Fibroblast of lung (primary cell): ENCODE data around the gene LIN28A. TPM values are rescaled to one million over a fixed set of nuclear protein-coding genes. Genes with fewer than 3 reads are reported as not detected.

ENCODE experiments used
- DNase-seq, 2 donors: peaks; one replicate each; pipeline versions ENCODE4 v3.0.0 to v3.0.0-alpha.2; 2010; ENCODE audit warnings: low read depth in 2 of 2
- H2AFZ ChIP-seq: 2 replicates; pipeline ENCODE4 v1.5.1; 2012; ENCODE audit warnings: low read length, control low read depth, inconsistent platforms
- H3K27ac ChIP-seq: 2 replicates; pipeline ENCODE4 v1.5.1; 2011; ENCODE audit warnings: low read length, control low read depth; ENCODE audit not compliant: insufficient read depth
- H3K27me3 ChIP-seq: 2 replicates; pipeline ENCODE4 v1.5.1; 2011; ENCODE audit warnings: mild to moderate bottlenecking, low read length; ENCODE audit not compliant: control insufficient read depth, insufficient read depth
- H3K36me3 ChIP-seq: 2 replicates; pipeline ENCODE4 v1.5.1; 2011; ENCODE audit warnings: low read length; ENCODE audit not compliant: control insufficient read depth, insufficient read depth
- H3K4me1 ChIP-seq: 2 replicates; pipeline ENCODE4 v1.5.1; 2011; ENCODE audit warnings: low read length; ENCODE audit not compliant: control insufficient read depth, insufficient read depth; ENCODE audit errors: extremely low read depth
- H3K4me2 ChIP-seq: 2 replicates; pipeline ENCODE4 v1.5.1; 2011; ENCODE audit warnings: low read length, control low read depth; ENCODE audit not compliant: insufficient read depth; ENCODE audit errors: extremely low read depth
- H3K4me3 ChIP-seq, 4 experiments: fragments of 200-600 bp in 1 of 4; sonication (generic) in 1 of 4; replicated peaks in 1 of 4; 2 replicates each; pipeline ENCODE4 v1.5.1; 2011 to 2016; ENCODE audit warnings: low read length in 4 of 4, low read depth in 3 of 4, mild to moderate bottlenecking in 3 of 4, control low read depth in 2 of 4, inconsistent platforms in 1 of 4, mixed read lengths in 1 of 4; ENCODE audit not compliant: insufficient read depth in 1 of 4; ENCODE audit errors: control extremely low read depth in 1 of 4
- H3K79me2 ChIP-seq: 2 replicates; pipeline ENCODE4 v1.5.1; 2012; ENCODE audit warnings: mild to moderate bottlenecking, low read length, inconsistent platforms; ENCODE audit not compliant: control insufficient read depth, insufficient read depth
- H3K9ac ChIP-seq: 2 replicates; pipeline ENCODE4 v1.5.1; 2011; ENCODE audit warnings: mild to moderate bottlenecking, low read length, control low read depth; ENCODE audit not compliant: insufficient read depth
- H3K9me3 ChIP-seq: 2 replicates; pipeline ENCODE4 v1.5.1; 2012; ENCODE audit warnings: low read depth, low read length; ENCODE audit not compliant: control insufficient read depth, insufficient read depth
- H4K20me1 ChIP-seq: 2 replicates; pipeline ENCODE4 v1.5.1; 2011; ENCODE audit warnings: low read length; ENCODE audit not compliant: control insufficient read depth, insufficient read depth; ENCODE audit errors: extremely low read depth
- EZH2 ChIP-seq: IDR thresholded peaks from 2 replicates; pipeline ENCODE4 v1.5.1; 2012; ENCODE audit warnings: low read length, control low read depth, mild to moderate bottlenecking; ENCODE audit errors: missing control alignments
- polyA plus RNA-seq, 2 donors: library from polyadenylated mRNA; depleted of rRNA in 1 of 2; stranded (reverse) in 1 of 2; unstranded in 1 of 2; fragments of >200 nt; gene quantifications; 2 replicates each; pipeline ENCODE4 v1.2.1, GENCODE V29; 2011 to 2012; ENCODE audit warnings: missing spikeins in 1 of 2
- total RNA-seq: library from RNA; depleted of rRNA; stranded (reverse); fragments of >200 nt; gene quantifications from 2 replicates; pipeline ENCODE4 v1.2.1, GENCODE V29; 2014
- TF ChIP-seq, protein P1 (sequence below), 2 donors: IDR thresholded peaks in 1 of 2; conservative IDR thresholded peaks in 1 of 2; 1 replicate in 1 of 2; 2 replicates in 1 of 2; pipeline ENCODE4 v1.5.1; 2011 to 2012; ENCODE audit warnings: low read length in 2 of 2, control low read depth in 1 of 2, inconsistent platforms in 1 of 2, low read depth in 1 of 2, mild to moderate bottlenecking in 1 of 2

The LIN28A gene
- total and polyA plus RNA-seq, 2 donors (not counting 1 experiment from before 2014, with no cell fraction given), result 0.09 TPM; not detected in 1

DNA sequence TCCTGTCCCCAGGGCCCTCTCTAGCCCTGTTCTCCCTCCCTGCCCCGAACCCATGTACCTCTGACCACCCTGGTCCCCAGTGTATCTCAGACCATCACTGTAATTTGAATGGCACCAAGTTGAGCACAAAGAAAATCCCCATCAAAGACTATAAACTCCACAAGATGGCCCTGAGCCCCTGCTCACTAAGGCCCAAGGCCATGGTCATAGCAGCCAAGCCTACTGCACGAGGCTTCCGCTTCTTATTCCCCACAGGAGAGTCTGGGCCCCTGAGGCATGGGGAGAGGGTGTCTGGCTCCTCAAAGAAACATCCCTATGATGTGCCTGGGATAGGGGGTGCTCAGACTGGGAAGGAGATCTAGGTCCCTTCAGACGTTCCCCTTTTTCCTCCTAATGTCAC, 42.6 kb upstream of the LIN28A start:
- TF ChIP-seq EZH2, result no peak
- TF ChIP-seq, protein P1, sequence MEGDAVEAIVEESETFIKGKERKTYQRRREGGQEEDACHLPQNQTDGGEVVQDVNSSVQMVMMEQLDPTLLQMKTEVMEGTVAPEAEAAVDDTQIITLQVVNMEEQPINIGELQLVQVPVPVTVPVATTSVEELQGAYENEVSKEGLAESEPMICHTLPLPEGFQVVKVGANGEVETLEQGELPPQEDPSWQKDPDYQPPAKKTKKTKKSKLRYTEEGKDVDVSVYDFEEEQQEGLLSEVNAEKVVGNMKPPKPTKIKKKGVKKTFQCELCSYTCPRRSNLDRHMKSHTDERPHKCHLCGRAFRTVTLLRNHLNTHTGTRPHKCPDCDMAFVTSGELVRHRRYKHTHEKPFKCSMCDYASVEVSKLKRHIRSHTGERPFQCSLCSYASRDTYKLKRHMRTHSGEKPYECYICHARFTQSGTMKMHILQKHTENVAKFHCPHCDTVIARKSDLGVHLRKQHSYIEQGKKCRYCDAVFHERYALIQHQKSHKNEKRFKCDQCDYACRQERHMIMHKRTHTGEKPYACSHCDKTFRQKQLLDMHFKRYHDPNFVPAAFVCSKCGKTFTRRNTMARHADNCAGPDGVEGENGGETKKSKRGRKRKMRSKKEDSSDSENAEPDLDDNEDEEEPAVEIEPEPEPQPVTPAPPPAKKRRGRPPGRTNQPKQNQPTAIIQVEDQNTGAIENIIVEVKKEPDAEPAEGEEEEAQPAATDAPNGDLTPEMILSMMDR (conservative IDR thresholded peaks at IDR 0.05 in 1 of 2, IDR thresholded peaks at IDR 0.05 in 1 of 2; ENCODE audit: low read depth in 1 of 2, low read length in 2 of 2), result no peak
- no peak overlapping the region for H3K4me3 ChIP-seq
- no peaks in the 10 kb centered on the region for H3K36me3 ChIP-seq
- no peak overlapping the region for H3K9ac ChIP-seq
- H3K27ac ChIP-seq, result no peak overlapping the region
- no peaks in the 10 kb centered on the region for H3K79me2 ChIP-seq
- peaks cover 6% of the 10 kb centered on the region for H3K27me3 ChIP-seq
- no peaks in the 10 kb centered on the region for H3K4me1 ChIP-seq
- H3K9me3 ChIP-seq, result no peaks in the 10 kb centered on the region
- H3K4me2 ChIP-seq, result no peak overlapping the region
- no peak for DNase-seq
- H4K20me1 ChIP-seq, result no peaks in the 10 kb centered on the region
- H2AFZ ChIP-seq, result no peak overlapping the region

DNA sequence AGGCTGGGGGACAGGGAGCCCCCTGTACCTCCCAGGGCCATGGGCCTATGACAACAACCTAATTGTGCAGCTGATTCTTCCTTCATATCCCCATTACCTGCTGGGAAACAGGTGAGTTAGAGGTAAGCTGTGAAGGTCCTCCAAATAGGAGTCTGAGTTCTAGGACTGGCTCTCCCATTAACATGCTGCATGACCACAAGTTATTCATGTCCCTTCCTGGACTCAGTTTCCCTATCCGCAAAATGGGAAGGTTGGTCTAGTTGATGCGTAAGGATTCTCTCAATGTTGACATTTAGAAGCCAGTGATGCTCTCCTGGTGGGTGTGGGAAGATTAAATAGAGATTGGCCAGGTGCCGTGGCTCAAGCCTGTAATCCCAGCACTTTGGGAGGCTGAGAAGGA, 42.1 kb upstream of the LIN28A start:
- no peak overlapping the region for H3K4me3 ChIP-seq
- peaks cover 6% of the 10 kb centered on the region for H3K27me3 ChIP-seq
- no peaks in the 10 kb centered on the region for H3K9me3 ChIP-seq
- no peak for DNase-seq
- H3K4me2 ChIP-seq, result no peak overlapping the region
- H3K9ac ChIP-seq, result no peak overlapping the region
- no peaks in the 10 kb centered on the region for H4K20me1 ChIP-seq
- H2AFZ ChIP-seq, result no peak overlapping the region
- H3K4me1 ChIP-seq, result no peaks in the 10 kb centered on the region
- no peak overlapping the region for H3K27ac ChIP-seq
- TF ChIP-seq, protein P1 (conservative IDR thresholded peaks at IDR 0.05 in 1 of 2, IDR thresholded peaks at IDR 0.05 in 1 of 2; ENCODE audit: low read depth in 1 of 2, low read length in 2 of 2), result no peak
- no peak for TF ChIP-seq EZH2
- no peaks in the 10 kb centered on the region for H3K79me2 ChIP-seq
- no peaks in the 10 kb centered on the region for H3K36me3 ChIP-seq

DNA sequence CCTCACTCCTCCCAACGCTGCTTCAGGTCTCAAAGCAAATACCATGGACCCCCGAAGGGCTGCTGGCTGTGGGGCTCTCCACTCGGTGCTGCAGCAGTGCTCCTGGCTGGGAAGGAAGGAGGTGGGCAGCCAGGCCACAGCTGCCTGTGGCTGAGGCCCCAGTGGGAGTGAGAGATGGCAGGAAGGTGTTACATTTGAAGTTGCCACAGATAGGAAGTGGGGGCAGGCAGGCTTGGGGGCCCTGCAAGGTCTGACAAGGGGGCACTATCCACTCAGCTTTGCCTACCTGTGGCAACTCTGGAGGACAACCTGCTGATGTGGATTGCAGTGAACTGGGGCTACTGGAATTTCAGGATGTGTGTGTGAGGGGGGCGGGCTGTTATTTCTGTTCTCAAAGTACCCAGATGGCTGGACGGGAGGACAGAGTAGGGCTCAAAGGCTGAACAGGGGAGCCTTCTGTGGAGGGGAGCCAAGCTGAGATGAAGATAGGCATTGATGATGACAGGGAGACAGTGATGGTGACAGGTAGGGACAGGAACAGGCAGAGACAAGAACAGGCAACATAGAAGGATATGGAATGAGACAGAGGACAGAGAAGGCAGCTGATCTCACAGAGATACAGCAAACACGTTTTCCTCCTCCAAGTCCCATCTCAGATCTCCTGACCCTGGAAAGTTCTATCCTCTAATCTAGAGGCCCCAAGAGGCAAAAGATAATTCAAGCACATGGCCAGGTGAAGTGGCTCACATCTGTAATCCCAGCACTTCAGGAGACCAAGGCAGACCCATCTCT, 39.8 kb upstream of the LIN28A start:
- Histone ChIP-seq H3K4me1 (peaks cover 3% of the 10 kb centered on the region), H3K79me2 (no peaks in the 10 kb centered on the region), H3K9me3 (no peaks in the 10 kb centered on the region), H3K27me3 (no peaks in the 10 kb centered on the region), H3K4me3 (no peak overlapping the region), H4K20me1 (no peaks in the 10 kb centered on the region), H3K9ac (no peak overlapping the region), H3K27ac (no peak overlapping the region), H3K4me2 (no peak overlapping the region), H3K36me3 (no peaks in the 10 kb centered on the region), H2AFZ (no peak overlapping the region)
- TF ChIP-seq, protein P1 (conservative IDR thresholded peaks at IDR 0.05 in 1 of 2, IDR thresholded peaks at IDR 0.05 in 1 of 2; ENCODE audit: low read depth in 1 of 2, low read length in 2 of 2), result no peak
- TF ChIP-seq EZH2, result no peak
- DNase-seq, result no peak
